Activated T-cell treated with anti-CD3 and anti-CD28 coated beads, Interleukin-2, amount 50 U/mL, for 72 hours (primary cell): Measurements from ENCODE around the gene ACSM4. TPM values are rescaled to one million over a fixed set of nuclear protein-coding genes. Genes with fewer than 3 reads are reported as not detected.

Experiments
- total RNA-seq, 2 donors: library from RNA; stranded (reverse); gene quantifications; one replicate each; pipeline ENCODE4 v1.2.3, GENCODE V29; 2022

ACSM4 gene
- total RNA-seq, 2 donors from 2014 or later, result not detected

Other genes starting within 250 kb of the ACSM4 start
- 1 to 10 TPM; 4.0 to 6.6 TPM for gene C1S, start 243.4 kb upstream of the ACSM4 start, total RNA-seq
- gene C1R, start 211.6 kb upstream of the ACSM4 start, total RNA-seq, result 1 to 10 TPM; 5.6 to 6.4 TPM
- gene C1RL, start 194.9 kb upstream of the ACSM4 start, total RNA-seq, result 10 to 100 TPM; 22.6 to 27.4 TPM
- gene RBP5, start 175.2 kb upstream of the ACSM4 start, total RNA-seq, result under 1 TPM in 1 of 2 donors, not detected in 1; 0.26 TPM
- 10 to 100 TPM; 56.1 to 59.2 TPM for gene CLSTN3, start 173.7 kb upstream of the ACSM4 start, total RNA-seq
- 10 to 100 TPM; 25.4 to 35.2 TPM for gene PEX5, start 114.4 kb upstream of the ACSM4 start, total RNA-seq
- gene CD163L1, start 140.1 kb downstream of the ACSM4 start, total RNA-seq, result not detected
- gene CD163, start 199.7 kb downstream of the ACSM4 start, total RNA-seq, result not detected